ENCODE results near the gene NRIP2.

DNA sequence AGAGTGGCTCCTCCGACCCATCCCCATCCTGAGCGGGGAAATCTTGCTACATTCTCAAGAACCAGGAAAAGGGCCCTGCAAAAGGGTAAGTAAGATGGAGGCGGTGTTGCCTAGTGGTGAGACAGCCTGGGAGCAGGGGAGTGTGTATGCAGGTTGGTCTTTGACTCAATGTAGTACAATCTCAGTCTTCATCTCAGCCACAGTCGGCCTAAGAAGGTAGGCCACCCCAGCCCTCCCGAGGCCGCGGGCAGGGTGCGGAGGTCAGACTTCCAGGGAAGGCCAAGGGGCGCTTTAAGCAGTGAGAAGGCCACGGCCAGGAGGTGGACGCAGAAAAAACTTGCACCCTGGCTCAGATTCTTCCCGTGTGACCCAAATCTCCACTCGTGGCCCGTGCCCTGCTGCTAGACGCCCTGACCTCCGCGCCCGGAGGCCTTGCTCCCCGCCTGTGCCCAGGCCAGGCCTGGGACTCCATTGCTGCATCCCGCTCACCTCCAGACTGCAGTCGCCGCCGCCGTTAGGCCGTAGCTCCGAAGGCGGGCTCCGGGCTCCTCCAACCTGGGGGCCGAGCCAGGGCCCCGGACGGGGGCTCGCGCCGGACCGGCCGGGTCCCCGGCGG lies 41.7 kb upstream of the NRIP2 start:
- TF ChIP-seq CTCF (IDR thresholded peaks at IDR 0.05; ENCODE audit: poor library complexity) (no peak), EZH2 (IDR thresholded peaks at IDR 0.05; ENCODE audit: borderline replicate concordance) (no peak), EZH2phosphoT487 (IDR thresholded peaks at IDR 0.05; ENCODE audit: low read depth, severe bottlenecking, unreplicated experiment) (no peak)
